Calu3 (cell line): ENCODE data around the gene NKX2-1. TPM values are rescaled to one million over a fixed set of nuclear protein-coding genes. Genes with fewer than 3 reads are reported as not detected.
A peak's percentile ranks its signal among the peaks of the same experiment; 100 is the strongest.
"Not testable (repeated sequence)": the region's sequence is repeated elsewhere in the genome, so short reads cannot be mapped to it uniquely, and the experiment has no call there.

ENCODE experiments used
- BruUV-seq: library from RNA; stranded (reverse); fragments of 400-500 nt; replicated peaks from 2 replicates; lab custom pipeline; 2021; lab: Mats Ljungman, UMichigan
- CTCF ChIA-PET: fragments of 300-600 bp; sonication (Branson Sonifier 250); formaldehyde crosslinking; loops from one replicate; lab custom pipeline; 2022; ENCODE audit warnings: antibody characterized with exemption; lab: Charles Lee
- DNase-seq: peaks from one replicate; pipeline ENCODE4 v3.0.0; 2022
- H3K27ac Mint-ChIP-seq: one replicate; pipeline ENCODE4 v1.8.0; 2022; ENCODE audit warnings: mixed read lengths; ENCODE audit not compliant: unreplicated experiment
- H3K27me3 Mint-ChIP-seq: one replicate; pipeline ENCODE4 v1.8.0; 2022; ENCODE audit warnings: mixed read lengths; ENCODE audit not compliant: unreplicated experiment
- H3K36me3 Mint-ChIP-seq: one replicate; pipeline ENCODE4 v1.8.0; 2022; ENCODE audit warnings: mild to moderate bottlenecking, moderate library complexity, mixed read lengths; ENCODE audit not compliant: insufficient read depth, unreplicated experiment
- H3K4me1 Mint-ChIP-seq: one replicate; pipeline ENCODE4 v1.8.0; 2022; ENCODE audit warnings: mild to moderate bottlenecking, low read depth, mixed read lengths; ENCODE audit not compliant: unreplicated experiment
- H3K4me3 Mint-ChIP-seq: one replicate; pipeline ENCODE4 v1.8.0; 2022; ENCODE audit warnings: mild to moderate bottlenecking, low read depth, moderate library complexity, mixed read lengths; ENCODE audit not compliant: unreplicated experiment
- H3K9me3 Mint-ChIP-seq: one replicate; pipeline ENCODE4 v1.8.0; 2022; ENCODE audit warnings: low read depth, mixed read lengths; ENCODE audit not compliant: unreplicated experiment
- CTCF ChIP-seq: fragments of 200-600 bp; IDR thresholded peaks from one replicate; pipeline ENCODE4 v1.8.0; 2022; ENCODE audit warnings: antibody characterized with exemption; ENCODE audit not compliant: unreplicated experiment
- intact Hi-C: fragments of 100-400 bp; cut with micrococcal nuclease; formaldehyde crosslinking; loops from one replicate; pipeline ENCODE4 v1.10.0; 2022; ENCODE audit not compliant: unreplicated experiment
- total RNA-seq: library from RNA; stranded (reverse); gene quantifications from 2 replicates; pipeline ENCODE4 v1.2.3, GENCODE V29; 2022

NKX2-1 gene
- total RNA-seq, 1 experiment from 2014 or later = not detected

DNA sequence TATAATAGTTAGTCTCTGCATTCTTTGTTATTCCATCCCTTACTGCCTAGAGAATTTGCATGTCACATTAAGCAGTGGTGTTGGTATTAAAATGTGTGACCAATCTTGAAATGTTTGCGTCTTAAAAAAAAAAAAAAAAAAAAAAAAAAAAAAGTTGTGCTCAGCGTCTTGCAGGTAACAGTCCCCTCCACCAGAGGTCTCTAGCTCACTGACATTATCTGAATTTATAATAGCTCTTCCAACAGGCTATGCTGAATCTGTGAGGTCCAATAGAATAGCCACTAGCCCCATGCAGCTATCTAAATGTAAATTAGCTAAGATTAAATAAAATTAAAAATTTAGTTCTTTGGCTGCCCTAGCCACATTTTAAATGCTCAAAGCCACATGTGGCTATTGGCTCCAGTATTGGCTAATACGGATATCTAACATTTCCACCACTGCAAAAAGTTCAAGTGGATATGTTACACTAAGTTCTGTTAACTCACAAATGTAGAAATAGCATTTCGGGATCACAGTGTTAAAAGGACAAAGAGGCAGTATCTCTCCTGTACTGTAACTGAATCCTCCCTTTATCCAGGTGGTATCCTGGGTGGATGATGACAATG is 33.7 kb upstream of the NKX2-1 start:
- Mint-ChIP-seq H3K4me3 (no peak overlapping the region), H3K4me1 (no peaks in the 10 kb centered on the region), H3K9me3 (no peaks in the 10 kb centered on the region), H3K27ac (no peak overlapping the region), H3K27me3 (no peaks in the 10 kb centered on the region), H3K36me3 (peaks cover 6% of the 10 kb centered on the region)
- intact Hi-C loops = loop anchor here (1.0 to 10.0 kb wide), 5 partner anchors 52 to 676 kb away; no protein-coding TSS in a partner anchor
- TF ChIP-seq CTCF = peak; percentile 51
- no TSS peak for BruUV-seq
- peak; percentile 32 for DNase-seq
- CTCF ChIA-PET = interaction anchor here (0.5 to 2.9 kb wide), 22 partner anchors 9 to 1446 kb away, joined by 3 to 53 read pairs (median 6); no protein-coding TSS in a partner anchor

DNA sequence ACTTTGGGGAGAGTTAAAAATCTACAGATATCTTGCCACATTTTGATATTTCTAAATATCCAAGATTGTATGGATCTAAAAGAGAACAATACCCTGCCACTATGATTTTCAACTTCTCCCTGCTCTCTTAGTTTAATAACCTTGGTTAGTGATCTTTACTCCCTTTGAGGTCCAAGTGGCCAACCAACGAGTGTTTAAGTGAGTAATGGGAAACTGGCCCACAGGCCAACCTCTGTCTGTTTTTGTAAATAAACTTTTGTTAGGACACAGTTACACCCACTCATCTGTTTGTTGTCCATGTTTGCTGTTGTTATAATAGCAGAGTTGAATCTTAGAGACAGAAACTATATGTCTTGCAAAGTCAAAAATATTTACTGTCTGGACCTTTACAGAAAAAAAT is 30.9 kb upstream of the NKX2-1 start:
- CTCF ChIA-PET = interaction anchor here (0.8 kb wide), 1 partner anchor 54 kb away, joined by 3 read pairs; no protein-coding TSS in a partner anchor

DNA sequence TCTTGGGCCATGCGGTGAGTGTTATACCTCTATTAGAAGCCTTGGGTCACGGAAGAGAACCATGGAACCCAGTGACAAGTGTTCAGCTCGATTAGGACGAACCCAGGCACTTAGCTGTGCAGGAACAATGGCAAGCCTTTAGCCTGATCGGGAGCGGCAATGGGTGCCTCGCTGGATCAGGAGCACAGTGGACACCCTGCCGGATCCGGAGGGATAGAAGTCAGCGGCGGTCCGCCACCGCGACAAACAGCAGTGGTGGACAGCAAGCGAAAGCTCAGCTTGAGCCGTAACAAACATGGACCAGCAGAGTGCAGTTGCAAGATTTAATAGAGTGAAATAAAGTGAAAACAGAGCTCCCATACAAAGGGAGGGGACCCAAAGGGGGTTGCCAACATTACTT is 24.2 kb upstream of the NKX2-1 start:
- H3K9me3 Mint-ChIP-seq, H3K4me1 Mint-ChIP-seq, CTCF ChIA-PET, DNase-seq, H3K36me3 Mint-ChIP-seq, H3K4me3 Mint-ChIP-seq, H3K27ac Mint-ChIP-seq, intact Hi-C loops, BruUV-seq: not testable (repeated sequence)
- peaks cover 13% of the 10 kb centered on the region for H3K27me3 Mint-ChIP-seq

More for the DNA sequence above, 30.9 kb upstream of the NKX2-1 start:
- TF ChIP-seq CTCF = no peak
- Mint-ChIP-seq H3K9me3 (no peaks in the 10 kb centered on the region), H3K4me1 (no peaks in the 10 kb centered on the region), H3K36me3 (peaks cover 1% of the 10 kb centered on the region), H3K27ac (no peak overlapping the region), H3K27me3 (no peaks in the 10 kb centered on the region), H3K4me3 (no peak overlapping the region)
- no peak for DNase-seq
- BruUV-seq = no TSS peak
- intact Hi-C loops = loop anchor here (5.0 to 10.0 kb wide), 4 partner anchors 391 to 674 kb away; no protein-coding TSS in a partner anchor

- no peak overlapping the region for H3K4me3 Mint-ChIP-seq
- peaks cover 60% of the 10 kb centered on the region for H3K27me3 Mint-ChIP-seq
- no peaks in the 10 kb centered on the region for H3K36me3 Mint-ChIP-seq
- CTCF ChIA-PET = interaction anchor here (0.6 kb wide), 1 partner anchor 17 kb away, joined by 3 read pairs; no protein-coding TSS in a partner anchor
- no peak for TF ChIP-seq CTCF
- DNase-seq = no peak
- no TSS peak for BruUV-seq
- intact Hi-C loops = no loop called here
- H3K4me1 Mint-ChIP-seq = no peaks in the 10 kb centered on the region
- H3K27ac Mint-ChIP-seq = no peak overlapping the region
- H3K9me3 Mint-ChIP-seq = peaks cover 7% of the 10 kb centered on the region
These were observed 18.0 kb upstream of the NKX2-1 start for GRCh38 chr14:36538051-36538450.

- BruUV-seq = no TSS peak
- H3K27me3 Mint-ChIP-seq = peaks cover 56% of the 10 kb centered on the region
- no peaks in the 10 kb centered on the region for H3K36me3 Mint-ChIP-seq
- no peak overlapping the region for H3K27ac Mint-ChIP-seq
- H3K4me3 Mint-ChIP-seq = no peak overlapping the region
- DNase-seq = no peak
- no peaks in the 10 kb centered on the region for H3K9me3 Mint-ChIP-seq
- H3K4me1 Mint-ChIP-seq = no peaks in the 10 kb centered on the region
- TF ChIP-seq CTCF = no peak
- CTCF ChIA-PET = no interaction called here
- intact Hi-C loops = no loop called here
These were observed 9.0 kb upstream of the NKX2-1 start for GRCh38 chr14:36529062-36529461.
